Measurements from ENCODE around the gene SPRR2F.

- no peak for TF ChIP-seq POLR2A (IDR thresholded peaks at IDR 0.05)
- TF ChIP-seq CTCF (IDR thresholded peaks at IDR 0.05) = no peak
Measured at GRCh38 chr1:153095764-153096163, 17.6 kb downstream of the SPRR2F start.
